ENCODE measurements around the gene OR2A14. TPM values are rescaled to one million over a fixed set of nuclear protein-coding genes. Genes with fewer than 3 reads are reported as not detected.

The OR2A14 gene
- total RNA-seq (2022; extraction: Qiagen RNA extraction), result not detected in 5 replicates

GRCh38 chr7:144122876-144123275, at the start of gene OR2A14:
TSS of gene OR2A14 (plus strand) at chr7:144123176. CDS start at chr7:144129113, 5,937 bp downstream.

DNA sequence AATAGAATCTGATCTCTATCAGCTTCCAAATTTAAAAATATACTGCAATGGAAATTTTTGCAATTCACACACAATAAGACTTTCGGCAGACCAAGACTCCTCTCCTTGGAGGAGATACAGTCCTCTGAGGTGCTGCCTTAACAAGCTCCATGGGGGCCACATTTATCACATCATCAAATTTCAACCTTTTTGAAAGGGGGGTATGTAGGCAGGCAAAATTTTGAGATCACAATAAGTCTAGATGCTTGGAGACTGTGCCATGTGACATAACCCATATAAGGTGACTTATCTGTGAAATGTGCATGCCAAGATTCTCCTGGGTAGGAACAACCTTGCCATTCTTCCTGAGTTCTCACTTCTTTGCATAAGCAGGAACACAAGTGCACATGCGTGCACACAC, 37.0 kb upstream of the OR2A14 start, which contains the start of gene OR2A12:
OR2A12 (plus strand) TSS at position 301 of the 400 bp plus-strand sequence. CDS start 8,830 bp downstream, outside the sequence.

DNA sequence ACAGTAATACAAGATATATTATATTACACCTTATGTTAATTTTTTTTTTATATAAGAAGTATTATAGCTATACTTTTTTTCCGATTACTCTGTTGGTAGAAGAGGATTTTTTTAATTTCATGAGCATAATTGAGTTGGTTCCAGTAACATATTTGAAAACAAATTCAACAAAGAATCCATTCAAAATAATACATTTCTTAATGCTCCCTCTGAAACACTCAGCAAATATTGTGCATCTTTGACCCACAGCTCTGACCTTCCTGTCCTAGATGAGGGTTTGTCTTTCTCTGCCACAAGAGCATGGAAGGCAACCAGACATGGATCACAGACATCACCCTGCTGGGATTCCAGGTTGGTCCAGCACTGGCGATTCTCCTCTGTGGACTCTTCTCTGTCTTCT, 13.7 kb upstream of the OR2A14 start, which contains the start of gene OR2A2:
OR2A2 (plus strand) TSS at position 301 of the 400 bp plus-strand sequence; CDS start at position 301, 0 bp downstream.

Other genes starting within 250 kb of the OR2A14 start
- 14.1 to 21.5 TPM (median 18.5 TPM) in 5 replicates for gene TCAF1, start 221.0 kb upstream of the OR2A14 start, total RNA-seq (2022; extraction: Qiagen RNA extraction)
- gene OR2F2, start 187.9 kb upstream of the OR2A14 start, total RNA-seq (2022; extraction: Qiagen RNA extraction), result not detected in 5 replicates
- gene OR2F1, start 168.3 kb upstream of the OR2A14 start, total RNA-seq (2022; extraction: Qiagen RNA extraction), result not detected in 5 replicates
- gene OR6B1, start 122.9 kb upstream of the OR2A14 start, total RNA-seq (2022; extraction: Qiagen RNA extraction), result not detected in 5 replicates
- not detected in 5 replicates for gene OR2A5, start 74.2 kb upstream of the OR2A14 start, total RNA-seq (2022; extraction: Qiagen RNA extraction)
- gene OR2A25, start 53.4 kb upstream of the OR2A14 start, total RNA-seq (2022; extraction: Qiagen RNA extraction), result not detected in 5 replicates
- not detected in 5 replicates for gene OR2A12, start 36.9 kb upstream of the OR2A14 start, total RNA-seq (2022; extraction: Qiagen RNA extraction)
- gene OR2A2, start 13.6 kb upstream of the OR2A14 start, total RNA-seq (2022; extraction: Qiagen RNA extraction), result not detected in 5 replicates
- not detected in 5 replicates for gene CTAGE4, start 60.3 kb downstream of the OR2A14 start, total RNA-seq (2022; extraction: Qiagen RNA extraction)
- 0.20 to 0.42 TPM (median 0.28 TPM) in 5 replicates for gene ARHGEF35, start 72.7 kb downstream of the OR2A14 start, total RNA-seq (2022; extraction: Qiagen RNA extraction)
- not detected in 5 replicates for gene OR2A42, start 116.4 kb downstream of the OR2A14 start, total RNA-seq (2022; extraction: Qiagen RNA extraction)
- gene OR2A7, start 141.6 kb downstream of the OR2A14 start, total RNA-seq (2022; extraction: Qiagen RNA extraction), result not detected in 5 replicates
- gene CTAGE8, start 146.1 kb downstream of the OR2A14 start, total RNA-seq (2022; extraction: Qiagen RNA extraction), result 0.03 TPM in 1 of 5 replicates, not detected in the others
- gene OR2A1, start 189.2 kb downstream of the OR2A14 start, total RNA-seq (2022; extraction: Qiagen RNA extraction), result not detected in 5 replicates
- 1.8 to 2.2 TPM (median 2.0 TPM) in 5 replicates for gene ARHGEF5, start 232.2 kb downstream of the OR2A14 start, total RNA-seq (2022; extraction: Qiagen RNA extraction)